Inflammatory macrophage treated with lipopolysaccharide for 4 hours (primary cell): Measurements from ENCODE around the gene SLC39A7.

Experiments
- DNase-seq: peaks from one replicate; pipeline ENCODE4 v3.0.0-alpha.2; 2020

Gene SLC39A7

GRCh38 chr6:33243476-33243875, 42.8 kb downstream of the SLC39A7 start:
- peak; percentile 14 for DNase-seq

GRCh38 chr6:33247977-33248642, 47.4 kb downstream of the SLC39A7 start:
- DNase-seq, result peak; percentile 81

GRCh38 chr6:33248643-33248931, 47.9 kb downstream of the SLC39A7 start:
- DNase-seq, result peak; percentile 44

GRCh38 chr6:33248932-33249731, 48.5 kb downstream of the SLC39A7 start:
- peak; percentile 99 for DNase-seq

- peak; percentile 8 for DNase-seq
These were observed 49.3 kb downstream of the SLC39A7 start for GRCh38 chr6:33249732-33250630.

GRCh38 chr6:33250731-33251130, 50.1 kb downstream of the SLC39A7 start:
- no peak for DNase-seq

- DNase-seq, result no peak
These were observed 50.8 kb downstream of the SLC39A7 start for GRCh38 chr6:33251395-33252012.

GRCh38 chr6:33252759-33253158, 52.1 kb downstream of the SLC39A7 start:
- DNase-seq, result peak; percentile 48
